Measurements from ENCODE around the gene HAND2. TPM values are rescaled to one million over a fixed set of nuclear protein-coding genes. Genes with fewer than 3 reads are reported as not detected.

The HAND2 gene
- total and polyA plus RNA-seq, 2 of the 13 experiments (the other 11 are each of a cell fraction or from before 2014, with no cell fraction given) = not detected

DNA sequence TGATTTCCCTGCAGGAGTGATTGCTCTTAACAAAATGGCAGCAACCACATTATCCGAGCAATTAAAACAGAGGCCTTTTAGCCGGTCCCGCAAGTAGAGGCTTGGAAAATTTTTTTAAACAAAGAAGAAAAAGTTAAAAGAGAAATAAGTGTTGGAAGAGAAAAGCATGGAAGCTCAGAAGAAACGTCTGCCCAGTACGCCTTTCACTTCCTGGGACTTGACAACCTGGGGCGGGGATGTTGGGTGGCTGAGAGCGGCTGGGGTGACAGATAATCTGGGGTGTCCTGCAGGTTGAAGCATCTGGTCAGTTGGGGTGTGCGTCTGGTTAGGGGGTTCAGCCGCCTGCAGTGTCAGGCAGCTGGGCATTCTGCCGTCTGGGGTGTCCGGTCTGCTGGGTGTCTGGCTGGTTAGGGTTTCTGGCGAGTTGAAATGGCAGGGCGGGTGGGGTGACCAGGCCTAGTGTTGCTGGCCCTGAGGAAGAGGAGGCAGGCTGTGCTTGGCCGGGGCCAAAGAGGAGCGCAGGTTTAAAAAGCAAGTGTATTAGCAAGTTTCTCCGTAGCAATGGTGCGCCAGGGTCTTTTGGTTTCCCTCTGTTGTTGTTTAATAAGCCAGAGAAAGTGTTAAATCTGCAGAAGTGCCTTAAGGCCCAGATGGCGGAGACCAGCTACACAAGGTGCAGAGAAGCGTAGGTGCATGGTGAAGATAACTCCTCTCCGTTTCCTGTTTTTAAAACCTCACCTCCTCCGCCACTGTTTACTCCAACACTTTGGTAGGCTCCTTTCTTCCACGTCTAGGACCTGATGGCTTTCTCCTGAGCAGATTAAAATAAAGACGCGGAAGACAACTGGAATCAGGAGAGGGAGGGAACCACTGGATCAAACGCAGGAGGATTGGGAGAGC lies 5.6 kb downstream of the HAND2 start (continued):
- TF ChIP-seq, protein P1, sequence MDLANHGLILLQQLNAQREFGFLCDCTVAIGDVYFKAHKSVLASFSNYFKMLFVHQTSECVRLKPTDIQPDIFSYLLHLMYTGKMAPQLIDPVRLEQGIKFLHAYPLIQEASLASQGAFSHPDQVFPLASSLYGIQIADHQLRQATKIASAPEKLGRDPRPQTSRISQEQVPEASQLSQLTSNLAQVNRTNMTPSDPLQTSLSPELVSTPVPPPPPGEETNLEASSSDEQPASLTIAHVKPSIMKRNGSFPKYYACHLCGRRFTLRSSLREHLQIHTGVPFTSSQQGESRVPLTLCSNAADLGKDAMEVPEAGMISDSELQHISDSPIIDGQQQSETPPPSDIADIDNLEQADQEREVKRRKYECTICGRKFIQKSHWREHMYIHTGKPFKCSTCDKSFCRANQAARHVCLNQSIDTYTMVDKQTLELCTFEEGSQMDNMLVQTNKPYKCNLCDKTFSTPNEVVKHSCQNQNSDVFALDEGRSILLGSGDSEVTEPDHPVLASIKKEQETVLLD (CRISPR knock-in tag; IDR thresholded peaks at IDR 0.05; ENCODE audit: low read depth) = no peak

DNA sequence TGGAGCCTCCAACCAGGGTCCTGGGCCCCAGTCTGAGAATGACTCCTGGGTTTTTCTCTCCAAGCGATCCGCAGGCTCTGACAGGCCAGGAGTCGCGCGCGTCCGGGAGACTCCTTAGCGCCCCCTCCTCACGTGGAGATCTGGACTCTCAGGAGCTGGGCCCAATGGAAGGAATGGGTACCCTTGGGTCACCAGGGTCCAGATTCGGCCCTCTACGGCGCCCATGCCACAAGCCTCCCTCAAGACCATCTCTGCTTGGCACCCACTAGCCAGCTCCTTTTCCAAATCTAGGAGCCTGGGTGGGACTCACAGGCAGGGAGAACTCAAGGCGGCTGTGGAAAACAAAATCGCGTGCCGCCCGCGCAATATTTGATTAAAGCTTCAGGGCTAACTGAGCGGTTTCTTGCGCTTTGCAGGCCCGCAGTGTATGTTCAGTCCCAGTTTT lies 7.1 kb downstream of the HAND2 start:
- H3K27me3 ChIP-seq (ENCODE audit: control insufficient read depth in 1 of 2, insufficient read depth in 2 of 2, low read length in 2 of 2) = peaks cover 14 to 88% of the 10 kb centered on the region in 2 experiments
- TF ChIP-seq, protein P2, sequence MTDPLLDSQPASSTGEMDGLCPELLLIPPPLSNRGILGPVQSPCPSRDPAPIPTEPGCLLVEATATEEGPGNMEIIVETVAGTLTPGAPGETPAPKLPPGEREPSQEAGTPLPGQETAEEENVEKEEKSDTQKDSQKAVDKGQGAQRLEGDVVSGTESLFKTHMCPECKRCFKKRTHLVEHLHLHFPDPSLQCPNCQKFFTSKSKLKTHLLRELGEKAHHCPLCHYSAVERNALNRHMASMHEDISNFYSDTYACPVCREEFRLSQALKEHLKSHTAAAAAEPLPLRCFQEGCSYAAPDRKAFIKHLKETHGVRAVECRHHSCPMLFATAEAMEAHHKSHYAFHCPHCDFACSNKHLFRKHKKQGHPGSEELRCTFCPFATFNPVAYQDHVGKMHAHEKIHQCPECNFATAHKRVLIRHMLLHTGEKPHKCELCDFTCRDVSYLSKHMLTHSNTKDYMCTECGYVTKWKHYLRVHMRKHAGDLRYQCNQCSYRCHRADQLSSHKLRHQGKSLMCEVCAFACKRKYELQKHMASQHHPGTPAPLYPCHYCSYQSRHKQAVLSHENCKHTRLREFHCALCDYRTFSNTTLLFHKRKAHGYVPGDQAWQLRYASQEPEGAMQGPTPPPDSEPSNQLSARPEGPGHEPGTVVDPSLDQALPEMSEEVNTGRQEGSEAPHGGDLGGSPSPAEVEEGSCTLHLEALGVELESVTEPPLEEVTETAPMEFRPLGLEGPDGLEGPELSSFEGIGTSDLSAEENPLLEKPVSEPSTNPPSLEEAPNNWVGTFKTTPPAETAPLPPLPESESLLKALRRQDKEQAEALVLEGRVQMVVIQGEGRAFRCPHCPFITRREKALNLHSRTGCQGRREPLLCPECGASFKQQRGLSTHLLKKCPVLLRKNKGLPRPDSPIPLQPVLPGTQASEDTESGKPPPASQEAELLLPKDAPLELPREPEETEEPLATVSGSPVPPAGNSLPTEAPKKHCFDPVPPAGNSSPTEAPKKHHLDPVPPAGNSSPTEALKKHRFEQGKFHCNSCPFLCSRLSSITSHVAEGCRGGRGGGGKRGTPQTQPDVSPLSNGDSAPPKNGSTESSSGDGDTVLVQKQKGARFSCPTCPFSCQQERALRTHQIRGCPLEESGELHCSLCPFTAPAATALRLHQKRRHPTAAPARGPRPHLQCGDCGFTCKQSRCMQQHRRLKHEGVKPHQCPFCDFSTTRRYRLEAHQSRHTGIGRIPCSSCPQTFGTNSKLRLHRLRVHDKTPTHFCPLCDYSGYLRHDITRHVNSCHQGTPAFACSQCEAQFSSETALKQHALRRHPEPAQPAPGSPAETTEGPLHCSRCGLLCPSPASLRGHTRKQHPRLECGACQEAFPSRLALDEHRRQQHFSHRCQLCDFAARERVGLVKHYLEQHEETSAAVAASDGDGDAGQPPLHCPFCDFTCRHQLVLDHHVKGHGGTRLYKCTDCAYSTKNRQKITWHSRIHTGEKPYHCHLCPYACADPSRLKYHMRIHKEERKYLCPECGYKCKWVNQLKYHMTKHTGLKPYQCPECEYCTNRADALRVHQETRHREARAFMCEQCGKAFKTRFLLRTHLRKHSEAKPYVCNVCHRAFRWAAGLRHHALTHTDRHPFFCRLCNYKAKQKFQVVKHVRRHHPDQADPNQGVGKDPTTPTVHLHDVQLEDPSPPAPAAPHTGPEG (CRISPR knock-in tag; IDR thresholded peaks at IDR 0.05) = no peak
- TF ChIP-seq, protein P3, sequence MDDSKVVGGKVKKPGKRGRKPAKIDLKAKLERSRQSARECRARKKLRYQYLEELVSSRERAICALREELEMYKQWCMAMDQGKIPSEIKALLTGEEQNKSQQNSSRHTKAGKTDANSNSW (CRISPR knock-in tag; IDR thresholded peaks at IDR 0.05; ENCODE audit: borderline replicate concordance) = no peak
- TF ChIP-seq TCF7 (IDR thresholded peaks at IDR 0.05; ENCODE audit: low read depth) = no peak
- TF ChIP-seq, protein P4, sequence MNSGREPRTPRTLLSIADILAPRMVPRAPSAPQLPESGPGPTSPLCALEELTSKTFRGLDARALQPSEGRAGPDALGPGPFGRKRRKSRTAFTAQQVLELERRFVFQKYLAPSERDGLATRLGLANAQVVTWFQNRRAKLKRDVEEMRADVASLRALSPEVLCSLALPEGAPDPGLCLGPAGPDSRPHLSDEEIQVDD (CRISPR knock-in tag; IDR thresholded peaks at IDR 0.05; ENCODE audit: borderline replicate concordance) = no peak
- TF ChIP-seq, protein P5, sequence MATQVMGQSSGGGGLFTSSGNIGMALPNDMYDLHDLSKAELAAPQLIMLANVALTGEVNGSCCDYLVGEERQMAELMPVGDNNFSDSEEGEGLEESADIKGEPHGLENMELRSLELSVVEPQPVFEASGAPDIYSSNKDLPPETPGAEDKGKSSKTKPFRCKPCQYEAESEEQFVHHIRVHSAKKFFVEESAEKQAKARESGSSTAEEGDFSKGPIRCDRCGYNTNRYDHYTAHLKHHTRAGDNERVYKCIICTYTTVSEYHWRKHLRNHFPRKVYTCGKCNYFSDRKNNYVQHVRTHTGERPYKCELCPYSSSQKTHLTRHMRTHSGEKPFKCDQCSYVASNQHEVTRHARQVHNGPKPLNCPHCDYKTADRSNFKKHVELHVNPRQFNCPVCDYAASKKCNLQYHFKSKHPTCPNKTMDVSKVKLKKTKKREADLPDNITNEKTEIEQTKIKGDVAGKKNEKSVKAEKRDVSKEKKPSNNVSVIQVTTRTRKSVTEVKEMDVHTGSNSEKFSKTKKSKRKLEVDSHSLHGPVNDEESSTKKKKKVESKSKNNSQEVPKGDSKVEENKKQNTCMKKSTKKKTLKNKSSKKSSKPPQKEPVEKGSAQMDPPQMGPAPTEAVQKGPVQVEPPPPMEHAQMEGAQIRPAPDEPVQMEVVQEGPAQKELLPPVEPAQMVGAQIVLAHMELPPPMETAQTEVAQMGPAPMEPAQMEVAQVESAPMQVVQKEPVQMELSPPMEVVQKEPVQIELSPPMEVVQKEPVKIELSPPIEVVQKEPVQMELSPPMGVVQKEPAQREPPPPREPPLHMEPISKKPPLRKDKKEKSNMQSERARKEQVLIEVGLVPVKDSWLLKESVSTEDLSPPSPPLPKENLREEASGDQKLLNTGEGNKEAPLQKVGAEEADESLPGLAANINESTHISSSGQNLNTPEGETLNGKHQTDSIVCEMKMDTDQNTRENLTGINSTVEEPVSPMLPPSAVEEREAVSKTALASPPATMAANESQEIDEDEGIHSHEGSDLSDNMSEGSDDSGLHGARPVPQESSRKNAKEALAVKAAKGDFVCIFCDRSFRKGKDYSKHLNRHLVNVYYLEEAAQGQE (IDR thresholded peaks at IDR 0.05; ENCODE audit: borderline replicate concordance in 1 of 2, low read depth in 1 of 2, low read length in 2 of 2) = no peak

More for the DNA sequence above, 7.1 kb downstream of the HAND2 start:
- in situ Hi-C loops (cut with HindIII; ENCODE audit: extremely low pct_ligation_motif_present, low pct_unique_long_range_greater_than_20kb) = no loop called here
- Histone ChIP-seq H3K36me3 (replicated peaks in 1 of 2; ENCODE audit: control insufficient read depth in 1 of 2, insufficient read depth in 2 of 2, low read length in 2 of 2) (no peaks in the 10 kb centered on the region), H3K4me1 (ENCODE audit: insufficient read depth, low read length) (no peaks in the 10 kb centered on the region), H3K9me3 (ENCODE audit: low read length) (no peaks in the 10 kb centered on the region), H3K9ac (ENCODE audit: insufficient read depth, low read depth, low read length) (no peak overlapping the region), H3K4me3 (replicated peaks in 1 of 3; ENCODE audit: insufficient read depth in 1 of 3, low read depth in 2 of 3, low read length in 3 of 3) (no peak overlapping the region), H3K27ac (ENCODE audit: extremely low read length, insufficient read depth, low read length) (no peak overlapping the region), H2AFZ (ENCODE audit: low read length) (no peak overlapping the region), H3K4me2 (ENCODE audit: low read depth, low read length) (no peak overlapping the region), H3K79me2 (ENCODE audit: insufficient read depth, low read length) (no peaks in the 10 kb centered on the region), H4K20me1 (ENCODE audit: insufficient read depth, low read length) (no peaks in the 10 kb centered on the region)
- ChIA-PET CTCF (ENCODE audit: low intra/inter-chr PET ratio, low total read pairs) (no interaction called here), POLR2A (no interaction called here)
- intact Hi-C loops (cut with micrococcal nuclease; ENCODE audit: unreplicated experiment) = no loop called here
- DNase-seq (ENCODE audit: low spot score) (no peak), ATAC-seq (no peak), FAIRE-seq (no peak)
- 75% methylated on average over 14 of the region's 21 CpGs for WGBS (ENCODE audit: low lambda C conversion rate)
- no TSS peak for BruUV-seq (replicated peaks)
